ENCODE data around the gene TNFRSF13B. TPM values are rescaled to one million over a fixed set of nuclear protein-coding genes. Genes with fewer than 3 reads are reported as not detected.
"Not testable (repeated sequence)": the region's sequence is repeated elsewhere in the genome, so short reads cannot be mapped to it uniquely, and the experiment has no call there.

The TNFRSF13B gene
- total RNA-seq, 1 donor from 2014 or later: not detected

- ATAC-seq (peak; percentile 77), DNase-seq (ENCODE audit: low spot score) (peak; percentile 46)
Observed at GRCh38 chr17:16915752-16916556, 56.0 kb downstream of the TNFRSF13B start.

- no peak for DNase-seq (ENCODE audit: low spot score)
- no peak for ATAC-seq
Observed at GRCh38 chr17:16913463-16913862, 58.5 kb downstream of the TNFRSF13B start.

- no peak for ATAC-seq
- DNase-seq (ENCODE audit: low spot score): no peak
Observed at GRCh38 chr17:16912021-16912962, 59.6 kb downstream of the TNFRSF13B start.

- ATAC-seq (peak; percentile 41), DNase-seq (ENCODE audit: low spot score) (no peak)
Observed at GRCh38 chr17:16911141-16911937, 60.6 kb downstream of the TNFRSF13B start.

- ATAC-seq (no peak), DNase-seq (ENCODE audit: low spot score) (no peak)
Observed at GRCh38 chr17:16910341-16910740, 61.6 kb downstream of the TNFRSF13B start.

- DNase-seq (ENCODE audit: low spot score) (no peak), ATAC-seq (no peak)
Observed at GRCh38 chr17:16909472-16910246, 62.3 kb downstream of the TNFRSF13B start.

GRCh38 chr17:16908273-16908672 lies 63.6 kb downstream of the TNFRSF13B start:
- no peak for DNase-seq (ENCODE audit: low spot score)
- ATAC-seq: no peak

GRCh38 chr17:16906680-16907079 lies 65.2 kb downstream of the TNFRSF13B start:
- ATAC-seq (no peak), DNase-seq (ENCODE audit: low spot score) (no peak)

GRCh38 chr17:16905593-16906191 lies 66.2 kb downstream of the TNFRSF13B start:
- no peak for DNase-seq (ENCODE audit: low spot score)
- no peak for ATAC-seq

GRCh38 chr17:16903070-16903469 lies 68.8 kb downstream of the TNFRSF13B start:
- not testable (repeated sequence) for ATAC-seq; DNase-seq (ENCODE audit: low spot score)

- no peak for DNase-seq (ENCODE audit: low spot score)
Observed at GRCh38 chr17:16900288-16900882, 71.5 kb downstream of the TNFRSF13B start.

GRCh38 chr17:16897211-16897896 lies 74.6 kb downstream of the TNFRSF13B start:
- not testable (repeated sequence) for DNase-seq (ENCODE audit: low spot score); ATAC-seq

More at GRCh38 chr17:16900288-16900882, 71.5 kb downstream of the TNFRSF13B start:
- ATAC-seq: no peak

GRCh38 chr17:16896235-16896634 lies 75.7 kb downstream of the TNFRSF13B start:
- not testable (repeated sequence) for DNase-seq (ENCODE audit: low spot score); ATAC-seq

- DNase-seq (ENCODE audit: low spot score); ATAC-seq: not testable (repeated sequence)
Observed at GRCh38 chr17:16893527-16893926, 78.4 kb downstream of the TNFRSF13B start.

GRCh38 chr17:16892876-16893454 lies 79.0 kb downstream of the TNFRSF13B start:
- DNase-seq (ENCODE audit: low spot score): not testable (repeated sequence)

GRCh38 chr17:16889088-16889465 lies 82.8 kb downstream of the TNFRSF13B start:
- DNase-seq (ENCODE audit: low spot score) (no peak), ATAC-seq (no peak)

More at GRCh38 chr17:16892876-16893454, 79.0 kb downstream of the TNFRSF13B start:
- ATAC-seq: not testable (repeated sequence)
